HepG2 (cell line): ENCODE data around the gene TMC2. TPM values are rescaled to one million over a fixed set of nuclear protein-coding genes. Genes with fewer than 3 reads are reported as not detected.
A peak's percentile ranks its signal among the peaks of the same experiment; 100 is the strongest.

Experiments
- ATAC-seq: fragments of 200-7000 bp; cut with Tn5 transposase; 3 replicates; pipeline ENCODE4 v1.9.1; 2020; ENCODE audit warnings: mild to moderate bottlenecking, moderate library complexity
- BruUV-seq: library from RNA; stranded (reverse); fragments of 400-500 nt; replicated peaks from 2 replicates; lab custom pipeline; 2021; lab: Mats Ljungman, UMichigan
- CTCF ChIA-PET: fragments of 300-600 bp; formaldehyde crosslinking; extraction: SDS; loops from one replicate; lab custom pipeline; 2021; ENCODE audit warnings: low total read pairs, inconsistent platforms, low intra/inter-chr PET ratio; lab: Yijun Ruan, JAX
- POLR2A ChIA-PET: fragments of 350-600 bp; sonication (Branson Sonifier 250); formaldehyde crosslinking; loops from one replicate; lab custom pipeline; 2020; ENCODE audit warnings: antibody characterized with exemption, inconsistent platforms; lab: Yijun Ruan, JAX
- DNase-seq: peaks from one replicate; pipeline ENCODE4 v3.0.0-alpha.2; 2015; ENCODE audit warnings: low spot score
- FAIRE-seq: peaks from 3 replicates; lab custom pipeline; 2011; peaks lifted over from hg19 to GRCh38; lab: Jason Lieb, UNC
- H2AFZ ChIP-seq: one replicate; pipeline ENCODE4 v1.6.1; 2011; ENCODE audit warnings: low read length, inconsistent platforms
- H3K27ac ChIP-seq: fragments of 300-600 bp; 3 replicates; pipeline ENCODE4 v1.8.0; 2011; ENCODE audit warnings: mixed run types, mild to moderate bottlenecking, mixed read lengths, low read length, inconsistent platforms; ENCODE audit not compliant: insufficient read depth; ENCODE audit errors: extremely low read length
- H3K27me3 ChIP-seq, 2 experiments: fragments of 200-600 bp in 1 of 2; 2 replicates in 1 of 2; 3 replicates in 1 of 2; pipeline versions ENCODE4 v1.6.0 to v1.8.0; 2011; ENCODE audit warnings: low read length in 2 of 2, mild to moderate bottlenecking in 2 of 2, moderate library complexity in 2 of 2, inconsistent platforms in 1 of 2; ENCODE audit not compliant: insufficient read depth in 2 of 2, control insufficient read depth in 1 of 2
- H3K36me3 ChIP-seq, 2 experiments: fragments of 200-600 bp in 1 of 2; replicated peaks in 1 of 2; 2 replicates in 1 of 2; 3 replicates in 1 of 2; pipeline versions ENCODE4 v1.5.1 to v1.8.0; 2011; ENCODE audit warnings: low read length in 2 of 2, inconsistent platforms in 1 of 2; ENCODE audit not compliant: insufficient read depth in 2 of 2, control insufficient read depth in 1 of 2
- H3K4me1 ChIP-seq: 2 replicates; pipeline ENCODE4 v1.5.1; 2012; ENCODE audit warnings: low read length, inconsistent platforms; ENCODE audit not compliant: insufficient read depth
- H3K4me2 ChIP-seq: 2 replicates; pipeline ENCODE4 v1.6.0; 2011; ENCODE audit warnings: low read depth, low read length, inconsistent platforms
- H3K4me3 ChIP-seq, 3 experiments: fragments of 200-600 bp in 1 of 3; sonication (generic), shearing (Covaris generic) in 1 of 3; replicated peaks in 1 of 3; 2 replicates each; pipeline ENCODE4 v1.5.1; 2011 to 2016; ENCODE audit warnings: low read length in 3 of 3, inconsistent platforms in 2 of 3, low read depth in 2 of 3, mild to moderate bottlenecking in 2 of 3, control low read depth in 1 of 3, mixed read lengths in 1 of 3; ENCODE audit not compliant: insufficient read depth in 1 of 3
- H3K79me2 ChIP-seq: one replicate; pipeline ENCODE4 v1.6.1; 2011; ENCODE audit warnings: low read length, inconsistent platforms; ENCODE audit not compliant: insufficient read depth
- H3K9ac ChIP-seq: 2 replicates; pipeline ENCODE4 v1.6.0; 2011; ENCODE audit warnings: mild to moderate bottlenecking, low read depth, low read length, inconsistent platforms; ENCODE audit not compliant: insufficient read depth
- H3K9me3 ChIP-seq: 2 replicates; pipeline ENCODE4 v1.5.1; 2012; ENCODE audit warnings: mild to moderate bottlenecking, low read length
- H4K20me1 ChIP-seq: 2 replicates; pipeline ENCODE4 v1.6.0; 2011; ENCODE audit warnings: inconsistent platforms, mild to moderate bottlenecking, low read length, moderate library complexity; ENCODE audit not compliant: insufficient read depth
- CCAR2 ChIP-seq: fragments of 200-400 bp; formaldehyde crosslinking; optimal IDR thresholded peaks from 2 replicates; pipeline ENCODE3; 2018; ENCODE audit warnings: low read depth, mild to moderate bottlenecking, low read length, moderate library complexity
- KLF15 ChIP-seq: sonication (generic); formaldehyde crosslinking; IDR thresholded peaks from 2 replicates; pipeline ENCODE4 v1.8.1; 2023; ENCODE audit warnings: borderline replicate concordance, mild to moderate bottlenecking, inconsistent platforms, missing genetic modification reagents, mixed read lengths
- MZF1 ChIP-seq: sonication (generic); formaldehyde crosslinking; IDR thresholded peaks from 2 replicates; pipeline ENCODE4 v1.8.1; 2023; ENCODE audit warnings: mild to moderate bottlenecking, missing genetic modification reagents, borderline replicate concordance
- NAIF1 ChIP-seq: sonication (generic); formaldehyde crosslinking; IDR thresholded peaks from 2 replicates; pipeline ENCODE4 v1.5.0; 2020; ENCODE audit warnings: mild to moderate bottlenecking, missing genetic modification reagents, borderline replicate concordance
- POLR2AphosphoS2 ChIP-seq: IDR thresholded peaks from 2 replicates; pipeline ENCODE4 v1.6.1; 2011; ENCODE audit warnings: low read depth, low read length, improper control_type of control experiment
- POLR2AphosphoS5 ChIP-seq: IDR thresholded peaks from 2 replicates; pipeline ENCODE4 v1.6.1; 2012; ENCODE audit warnings: low read depth, low read length
- RBFOX2 ChIP-seq: fragments of 200-400 bp; formaldehyde crosslinking; IDR thresholded peaks from 2 replicates; pipeline ENCODE4 v1.6.1; 2017; ENCODE audit warnings: low read depth, mild to moderate bottlenecking, low read length
- RBM39 ChIP-seq: fragments of 200-400 bp; formaldehyde crosslinking; IDR thresholded peaks from one replicate; pipeline ENCODE4 v1.6.1; 2018; ENCODE audit warnings: antibody characterized with exemption, mild to moderate bottlenecking, low read depth, low read length; ENCODE audit not compliant: poor library complexity, severe bottlenecking
- USF2 ChIP-seq, 2 experiments: sonication (generic) in 1 of 2; formaldehyde crosslinking in 1 of 2; IDR thresholded peaks; 2 replicates each; pipeline versions ENCODE4 v1.5.1 to v1.6.1; 2011 to 2020; ENCODE audit warnings: borderline replicate concordance in 1 of 2, low read depth in 1 of 2, low read length in 1 of 2, mild to moderate bottlenecking in 1 of 2, missing genetic modification reagents in 1 of 2, moderate library complexity in 1 of 2
- XBP1 ChIP-seq: sonication (generic); formaldehyde crosslinking; IDR thresholded peaks from 2 replicates; pipeline ENCODE4 v1.5.0; 2020; ENCODE audit warnings: missing genetic modification reagents
- ZNF850 ChIP-seq: sonication (generic); formaldehyde crosslinking; conservative IDR thresholded peaks from 2 replicates; pipeline ENCODE4 v1.9.0; 2021; ENCODE audit warnings: mild to moderate bottlenecking, missing genetic modification reagents
- WGBS: methylation state at CpG from one replicate; pipeline ENCODE4 v1.1.6; 2017; ENCODE audit warnings: low lambda C conversion rate; 5-methylcytosine and 5-hydroxymethylcytosine counted together
- in situ Hi-C: cut with HindIII; loops from 2 replicates; pipeline ENCODE4 v1.10.0; 2017; ENCODE audit warnings: low pct_unique_long_range_greater_than_20kb; ENCODE audit not compliant: extremely low pct_ligation_motif_present
- intact Hi-C: fragments of 100-400 bp; cut with micrococcal nuclease; formaldehyde crosslinking; loops from one replicate; pipeline ENCODE4 v1.10.0; 2022; ENCODE audit not compliant: unreplicated experiment
- polyA plus RNA-seq, 8 experiments: library from polyadenylated mRNA; depleted of rRNA in 3 of 8; stranded (reverse) in 7 of 8; unstranded in 1 of 8; fragments of >200 nt; fragmentation: Illumina TruSeq in 4 of 8; extraction: Trizol in 4 of 8; gene quantifications; 2 replicates each; pipeline versions ENCODE4 v1.2.1 to v1.2.3, GENCODE V29; 2011 to 2016; ENCODE audit warnings: low read depth in 4 of 8, missing spikeins in 1 of 8, mixed read lengths in 1 of 8; ENCODE audit not compliant: insufficient read depth in 1 of 8
- total RNA-seq, 5 experiments: library from RNA; depleted of rRNA; stranded (reverse); fragments of >200 nt; fragmentation: Illumina TruSeq; extraction: Trizol; gene quantifications; 2 replicates each; pipeline ENCODE4 v1.2.3, GENCODE V29; 2016; ENCODE audit warnings: low read depth in 1 of 5
- TF ChIP-seq, protein P1 (sequence below): sonication (generic); formaldehyde crosslinking; IDR thresholded peaks from 2 replicates; pipeline ENCODE4 v1.5.1; 2020; ENCODE audit warnings: mild to moderate bottlenecking, missing genetic modification reagents, moderate library complexity

Gene TMC2
- total and polyA plus RNA-seq, 2 of the 13 experiments (the other 11 are each of a cell fraction or from before 2014, with no cell fraction given) = not detected

GRCh38 chr20:2657674-2658073 lies 121.3 kb downstream of the TMC2 start:
- peaks cover 56% of the 10 kb centered on the region for H4K20me1 ChIP-seq
- ATAC-seq (no peak), FAIRE-seq (no peak), DNase-seq (no peak)
- no peaks in the 10 kb centered on the region; a peak in 1 of 5 replicates for H3K27me3 ChIP-seq
- peaks cover 38% of the 10 kb centered on the region for H3K79me2 ChIP-seq
- TF ChIP-seq POLR2AphosphoS5 (0 out of 2 replicates have a peak, but pooled peaks have one; percentile 9), CCAR2 (no peak), POLR2AphosphoS2 (0 out of 2 replicates have a peak, but pooled peaks have one; percentile 81), RBM39 (no peak), ZNF850 (CRISPR knock-in tag) (no peak), MZF1 (CRISPR knock-in tag) (no peak), XBP1 (no peak), KLF15 (CRISPR knock-in tag) (no peak), NAIF1 (CRISPR knock-in tag) (no peak), RBFOX2 (peak; percentile 28), USF2 (IDR thresholded peaks at IDR 0.05; ENCODE audit: low read depth, low read length) (0 out of 2 replicates have a peak, but pooled peaks have one; percentile 7), USF2 (CRISPR knock-in tag; IDR thresholded peaks at IDR 0.05; ENCODE audit: borderline replicate concordance) (no peak)
- TF ChIP-seq, protein P1, sequence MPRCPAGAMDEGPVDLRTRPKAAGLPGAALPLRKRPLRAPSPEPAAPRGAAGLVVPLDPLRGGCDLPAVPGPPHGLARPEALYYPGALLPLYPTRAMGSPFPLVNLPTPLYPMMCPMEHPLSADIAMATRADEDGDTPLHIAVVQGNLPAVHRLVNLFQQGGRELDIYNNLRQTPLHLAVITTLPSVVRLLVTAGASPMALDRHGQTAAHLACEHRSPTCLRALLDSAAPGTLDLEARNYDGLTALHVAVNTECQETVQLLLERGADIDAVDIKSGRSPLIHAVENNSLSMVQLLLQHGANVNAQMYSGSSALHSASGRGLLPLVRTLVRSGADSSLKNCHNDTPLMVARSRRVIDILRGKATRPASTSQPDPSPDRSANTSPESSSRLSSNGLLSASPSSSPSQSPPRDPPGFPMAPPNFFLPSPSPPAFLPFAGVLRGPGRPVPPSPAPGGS (CRISPR knock-in tag) = no peak
- no peak overlapping the region for H3K27ac ChIP-seq
- H3K4me1 ChIP-seq = peaks cover 43% of the 10 kb centered on the region
- 98% methylated on average over 5 of the region's 5 CpGs for WGBS
- H3K9ac ChIP-seq = no peak overlapping the region
- BruUV-seq = no TSS peak
- ChIA-PET CTCF (no interaction called here), POLR2A (no interaction called here)
- no peak overlapping the region for H2AFZ ChIP-seq
- H3K9me3 ChIP-seq = no peaks in the 10 kb centered on the region
- no peak overlapping the region for H3K4me2 ChIP-seq
- H3K4me3 ChIP-seq = no peak overlapping the region
- H3K36me3 ChIP-seq = peaks cover 53 to 85% of the 10 kb centered on the region in 2 experiments
- in situ Hi-C loops = no loop called here
- intact Hi-C loops = no loop called here
